HT1080 (cell line): ENCODE results near the gene ONECUT3. TPM values are rescaled to one million over a fixed set of nuclear protein-coding genes. Genes with fewer than 3 reads are reported as not detected.

ENCODE experiments used
- DNase-seq: peaks from one replicate; pipeline ENCODE4 v3.0.0-alpha.2; 2015; ENCODE audit warnings: low read depth
- total RNA-seq: library from RNA; depleted of rRNA; stranded (reverse); fragments of >200 nt; shearing (Covaris generic); gene quantifications from 2 replicates; pipeline ENCODE4 v1.2.3, GENCODE V29; 2014

The ONECUT3 gene
- total RNA-seq, 1 experiment from 2014 or later: not detected

DNA sequence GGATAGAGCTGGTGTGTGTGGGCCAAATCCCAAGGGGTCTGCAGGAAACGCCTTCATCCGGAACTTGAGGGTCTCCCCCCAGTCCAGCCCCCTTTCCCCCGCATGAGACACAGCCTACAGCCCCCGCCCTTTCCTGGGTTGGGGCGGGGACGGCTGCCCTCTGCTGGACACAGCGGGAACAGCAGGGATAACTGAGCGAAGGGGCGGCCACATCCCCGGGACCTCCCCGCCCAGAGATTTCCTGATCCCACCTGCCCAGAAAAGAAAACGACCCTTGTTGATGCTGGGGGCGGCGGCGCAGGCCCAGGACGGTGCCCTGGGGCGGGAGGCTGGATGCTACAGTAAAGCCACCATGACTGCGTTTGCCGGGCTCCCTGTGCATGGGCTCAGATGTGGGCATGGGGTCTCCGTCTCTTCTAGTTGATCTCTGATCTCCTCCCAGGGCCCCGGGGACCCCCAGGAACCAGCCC, 14.2 kb downstream of the ONECUT3 start:
- no peak for DNase-seq

DNA sequence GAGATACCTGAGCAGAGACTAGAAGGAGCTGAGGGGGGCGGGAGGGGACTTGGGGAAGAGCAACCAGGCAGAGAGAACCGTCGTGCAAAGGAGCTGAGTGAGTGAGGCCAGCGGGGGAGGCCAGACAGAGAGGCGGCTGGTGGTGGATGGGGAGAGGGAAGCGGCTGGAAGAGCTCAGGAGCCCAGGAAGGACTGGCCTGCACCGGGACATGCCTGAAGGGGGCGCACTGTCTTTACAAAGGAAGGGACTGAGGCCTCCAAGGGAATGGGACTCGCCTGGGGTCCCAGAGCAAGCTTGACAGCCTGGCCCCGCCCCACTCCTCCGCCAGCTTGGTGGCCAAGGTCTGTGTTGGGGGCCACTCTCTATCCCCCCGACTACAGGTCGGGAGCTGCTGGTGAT, 14.9 kb downstream of the ONECUT3 start:
- DNase-seq: no peak

DNA sequence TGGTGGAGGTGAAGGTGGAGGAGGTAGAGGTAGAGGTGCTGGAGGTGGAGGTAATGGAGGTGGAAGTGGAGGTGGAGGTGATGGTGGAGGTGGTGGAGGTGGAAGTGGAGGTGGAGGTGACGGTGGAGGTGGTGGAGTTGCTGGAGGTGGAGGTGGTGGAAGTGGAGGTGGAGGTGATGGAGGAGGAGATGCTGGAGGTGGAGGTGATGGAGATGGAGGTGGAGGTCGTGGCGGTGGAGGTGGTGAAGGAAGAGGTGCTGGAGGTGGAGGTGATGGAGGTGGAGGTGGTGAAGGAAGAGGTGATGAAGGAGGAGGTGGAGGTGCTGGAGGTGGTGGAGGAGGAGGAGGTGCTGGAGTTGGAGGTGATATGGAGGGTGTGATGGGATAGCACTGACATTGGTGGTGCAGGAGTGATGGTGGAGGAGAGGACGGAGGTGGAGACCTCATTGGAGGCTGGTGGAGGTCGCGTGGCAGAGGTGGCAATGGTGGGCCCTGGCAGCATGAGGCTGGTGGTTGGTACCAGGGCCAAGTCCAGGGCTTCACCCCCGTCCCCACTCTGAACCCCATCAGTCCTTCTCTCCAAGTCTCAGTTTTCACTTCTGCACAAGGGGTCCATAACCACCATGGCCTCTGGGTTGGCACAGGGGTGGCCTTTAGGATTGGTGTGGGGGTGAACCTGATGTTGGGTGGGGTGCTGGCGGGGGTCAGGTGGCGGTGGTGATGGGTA, 15.8 kb downstream of the ONECUT3 start:
- no peak for DNase-seq

DNA sequence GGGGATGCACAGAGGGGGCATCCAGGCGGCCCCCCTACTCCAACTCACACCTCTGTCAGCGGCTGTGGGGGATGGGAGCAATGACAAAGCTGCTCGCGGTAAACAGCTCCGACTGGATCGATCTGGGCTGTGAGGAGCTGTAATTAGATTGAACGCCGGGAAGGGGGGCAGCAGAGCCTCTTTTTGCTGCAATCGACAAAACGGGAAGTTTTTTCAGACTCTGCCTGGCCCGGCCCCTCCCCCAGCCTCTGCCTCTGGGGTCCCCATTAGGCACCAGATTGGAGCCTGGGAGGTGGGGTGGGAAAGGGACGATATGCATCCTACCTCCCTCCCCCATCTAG, 16.3 kb downstream of the ONECUT3 start:
- no peak for DNase-seq

DNA sequence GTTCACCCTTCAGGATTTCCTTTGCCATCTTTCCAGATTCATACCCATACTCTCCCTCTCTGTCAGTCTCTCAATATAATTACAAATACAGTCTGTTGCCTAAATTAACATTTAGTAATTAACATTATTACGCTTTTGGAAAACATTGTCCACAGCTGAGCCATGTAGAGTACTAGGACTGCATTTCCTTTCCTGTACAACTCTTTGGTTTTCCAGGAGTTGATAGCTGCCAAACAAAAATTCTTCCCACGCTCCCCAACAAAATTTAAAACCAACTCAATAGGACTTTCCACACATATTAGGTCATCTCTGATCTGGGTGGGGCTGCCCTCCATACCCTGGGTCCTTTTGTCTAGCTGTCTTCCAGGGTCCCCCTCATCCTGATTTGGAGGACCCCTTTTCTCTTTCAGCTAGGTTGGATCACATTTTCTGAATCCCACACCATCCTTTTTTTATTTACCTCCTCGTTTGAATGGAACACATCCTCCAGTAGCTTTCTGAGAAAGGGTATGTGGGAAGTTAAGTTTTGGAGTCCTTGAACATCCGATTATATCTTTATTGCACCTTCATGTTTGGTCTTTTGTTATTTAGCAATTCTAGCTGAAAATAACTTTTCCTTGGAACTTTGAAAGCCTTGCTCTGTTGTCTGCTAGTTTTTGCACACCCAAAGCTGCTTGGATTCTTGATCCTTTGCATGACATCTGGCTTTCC, 17.7 kb downstream of the ONECUT3 start:
- DNase-seq: no peak

DNA sequence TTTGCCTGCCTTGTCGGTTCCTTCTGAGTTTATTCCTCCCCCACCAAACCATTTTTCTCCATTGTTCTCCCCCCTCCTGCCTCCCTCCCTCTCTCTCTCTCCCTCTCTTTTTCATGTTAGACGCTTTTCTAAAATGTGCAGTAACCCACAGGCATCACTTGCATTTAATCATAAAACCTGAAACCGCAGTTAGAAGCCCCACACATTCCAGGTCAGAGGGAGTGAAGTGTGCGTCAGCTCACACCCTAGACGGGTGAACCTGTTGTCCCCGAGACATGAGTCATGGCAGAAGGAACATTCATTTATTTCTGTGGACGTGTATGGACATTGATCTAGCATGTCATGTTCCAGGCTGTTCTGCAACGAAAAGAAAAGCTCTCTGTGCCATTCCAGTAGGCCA, 19.9 kb downstream of the ONECUT3 start:
- peak; percentile 77 for DNase-seq

DNA sequence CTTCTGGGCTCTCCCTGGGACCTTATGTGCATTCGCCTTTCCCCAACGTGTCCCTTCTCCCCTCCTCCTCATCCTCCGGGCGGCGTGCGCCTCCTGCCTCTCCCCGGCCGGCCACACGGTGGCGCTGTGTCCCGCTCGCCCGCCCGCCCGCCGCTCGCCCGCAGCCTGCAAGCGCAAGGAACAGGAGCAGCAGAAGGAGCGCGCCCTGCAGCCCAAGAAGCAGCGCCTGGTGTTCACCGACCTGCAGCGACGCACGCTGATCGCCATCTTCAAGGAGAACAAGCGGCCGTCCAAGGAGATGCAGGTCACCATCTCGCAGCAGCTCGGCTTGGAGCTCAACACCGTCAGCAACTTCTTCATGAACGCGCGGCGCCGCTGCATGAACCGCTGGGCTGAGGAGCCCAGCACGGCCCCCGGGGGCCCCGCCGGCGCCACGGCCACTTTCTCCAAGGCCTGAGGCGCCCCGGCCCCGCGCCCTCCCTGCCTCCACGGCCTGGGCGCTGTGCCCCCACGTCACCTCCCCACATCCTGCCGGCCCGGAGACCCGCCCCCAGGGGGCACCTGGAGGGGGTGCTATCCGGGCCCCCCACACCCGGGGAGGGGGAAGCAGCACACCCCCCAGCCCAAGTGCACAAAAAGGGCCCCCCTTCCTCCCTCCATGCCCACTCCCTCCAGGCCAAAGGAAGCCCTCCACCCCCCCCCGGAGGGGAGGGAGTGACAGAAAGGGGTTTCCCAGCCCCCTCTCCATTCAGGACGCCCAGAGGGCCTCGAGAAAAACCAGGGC, 21.9 kb downstream of the ONECUT3 start:
- DNase-seq: peak; percentile 71

DNA sequence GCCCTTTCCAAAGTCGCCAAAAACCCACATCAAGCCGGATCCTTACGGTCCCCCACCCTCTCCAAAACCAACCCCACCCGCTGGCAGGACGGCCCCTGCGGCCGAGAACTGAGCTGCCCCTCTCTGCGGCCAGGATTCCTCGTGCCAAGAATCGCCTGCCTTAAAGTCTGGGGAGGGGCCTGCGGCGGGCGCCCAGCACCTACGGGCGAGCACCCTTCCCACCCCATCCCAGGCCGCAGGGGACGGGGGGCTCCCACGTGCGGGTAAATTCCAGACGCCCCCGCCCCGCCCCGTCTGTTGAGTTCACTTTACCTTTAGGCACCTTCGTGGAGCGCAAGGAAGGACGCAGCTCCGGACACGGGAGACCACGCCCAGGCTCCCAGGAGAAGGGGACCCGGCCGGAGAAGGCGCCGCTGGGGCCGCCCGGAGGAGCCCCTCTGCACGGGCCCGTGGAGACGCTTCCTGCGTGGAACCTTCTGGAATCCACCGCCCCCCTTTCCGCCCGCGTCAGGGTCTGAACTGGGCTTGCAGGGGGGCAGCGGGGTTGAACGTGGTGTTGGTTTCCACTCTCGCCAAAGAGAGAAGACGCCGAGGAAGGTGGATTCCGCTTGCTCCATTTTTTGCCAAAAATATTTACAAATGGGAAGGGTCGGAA, 22.8 kb downstream of the ONECUT3 start:
- no peak for DNase-seq

DNA sequence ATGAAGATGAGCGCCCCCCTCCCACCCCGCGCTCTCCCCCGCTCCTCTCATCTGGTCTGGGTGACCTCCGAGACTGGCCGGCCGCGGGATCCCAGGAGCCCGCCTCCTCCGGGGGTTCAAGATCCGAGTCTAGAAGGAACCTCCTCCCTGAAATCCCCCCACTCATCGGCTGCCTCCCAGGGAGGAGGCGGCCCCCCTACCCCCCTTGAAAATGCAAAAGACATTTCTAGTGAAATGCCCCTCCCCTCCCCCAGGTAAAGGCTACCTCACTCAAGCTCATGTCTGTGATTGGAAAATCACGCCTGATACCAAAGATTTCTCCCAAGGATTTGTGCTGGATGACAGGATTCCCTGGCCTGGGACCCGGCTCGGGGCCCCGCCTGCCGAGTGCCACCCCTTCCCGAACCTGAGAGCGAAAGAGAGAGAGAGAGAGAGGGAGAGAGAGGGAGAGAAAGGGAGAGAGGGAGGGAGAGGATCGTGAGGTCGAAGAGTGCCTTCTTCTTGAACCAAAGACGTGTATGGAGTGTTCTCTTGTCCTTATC, 23.4 kb downstream of the ONECUT3 start:
- DNase-seq: no peak

DNA sequence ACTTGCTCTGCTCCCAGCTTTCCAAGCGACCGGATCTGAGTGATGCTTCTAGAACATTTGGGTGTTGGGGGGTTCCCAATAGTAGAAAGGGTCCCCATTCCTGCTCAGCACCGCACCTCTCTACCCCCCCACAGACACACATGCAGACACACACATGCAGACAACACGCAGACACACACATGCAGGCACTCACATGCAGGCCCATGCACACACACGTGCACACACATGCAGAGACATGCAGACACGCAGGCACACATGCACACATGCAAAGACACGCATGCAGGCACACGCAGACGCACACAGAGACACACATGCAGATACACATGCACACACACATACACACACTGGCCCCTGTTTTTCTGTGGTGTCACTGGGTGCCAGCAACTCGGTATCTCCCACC, 23.8 kb downstream of the ONECUT3 start:
- DNase-seq: no peak

DNA sequence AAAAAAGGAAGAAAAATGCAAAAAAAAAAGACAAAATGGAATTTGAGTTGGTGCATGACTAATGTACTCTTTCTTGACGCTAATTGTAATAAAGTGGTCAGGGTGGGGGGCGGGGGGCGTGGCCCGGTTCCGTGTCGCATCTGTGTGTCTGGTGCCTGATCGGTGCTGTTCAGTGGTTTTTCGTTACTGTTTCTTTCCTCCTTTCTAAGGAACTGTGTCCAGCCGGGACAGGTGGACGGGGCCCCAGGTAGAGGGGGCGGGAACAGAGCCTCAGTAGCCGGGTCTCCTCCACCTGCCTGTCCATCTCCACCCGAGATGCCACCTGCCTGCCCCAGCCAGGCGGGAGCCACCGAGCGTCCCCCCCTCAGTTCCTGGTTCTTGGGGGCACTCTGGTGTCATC, 26.3 kb downstream of the ONECUT3 start:
- no peak for DNase-seq

DNA sequence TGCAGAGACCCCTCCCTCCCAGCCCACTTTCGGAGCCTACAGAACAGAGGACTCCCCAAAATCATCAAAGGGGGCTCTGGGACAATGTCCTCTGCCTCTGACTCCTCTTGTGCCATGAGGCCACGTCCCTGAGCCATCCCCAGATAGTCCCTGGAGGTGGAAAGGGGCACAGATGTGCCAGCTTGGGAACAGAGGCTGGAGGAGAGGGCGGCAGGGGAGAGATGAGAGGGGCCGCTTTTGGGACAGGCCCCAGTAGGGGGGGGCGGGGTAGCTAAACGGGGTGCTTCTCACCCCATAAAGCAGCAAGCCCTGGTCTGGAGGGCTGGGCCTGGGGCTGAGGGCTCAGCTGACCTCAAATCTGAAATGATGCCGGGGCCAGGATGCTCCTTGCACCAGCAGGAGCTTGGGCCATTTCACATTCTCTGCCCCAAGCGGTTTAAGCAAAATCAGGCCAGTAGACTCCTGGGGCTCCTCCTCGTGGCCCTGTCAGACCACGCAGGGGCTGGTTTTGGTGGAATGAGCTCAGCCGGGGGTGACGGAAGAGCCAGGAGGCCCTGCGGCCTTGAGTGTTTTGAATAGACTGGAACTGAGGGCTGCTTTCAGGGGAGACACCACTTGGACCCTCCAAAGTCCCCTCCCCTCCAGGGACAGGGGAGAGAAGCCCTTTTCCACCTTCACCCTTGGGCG, 27.1 kb downstream of the ONECUT3 start:
- peak; percentile 32 for DNase-seq

DNA sequence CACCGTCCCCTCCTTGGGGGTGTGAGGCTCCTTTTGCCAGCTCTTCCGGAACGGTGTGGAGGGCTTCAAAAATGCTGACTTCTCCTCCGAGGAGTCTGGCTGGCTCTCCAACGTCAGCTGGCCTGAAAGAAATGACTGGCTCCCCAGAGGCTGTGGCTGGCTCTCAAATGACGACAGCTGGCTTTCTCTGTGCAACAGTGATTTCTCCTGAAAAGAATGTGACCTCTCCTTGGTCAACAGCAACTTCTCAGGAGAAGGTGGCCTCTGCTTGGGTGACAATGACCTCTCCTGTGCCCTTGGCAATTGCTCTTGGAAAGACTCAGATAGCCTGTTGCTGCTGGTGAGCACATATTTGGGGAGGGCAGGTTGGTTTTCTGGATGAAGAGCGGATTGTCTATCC, 29.2 kb downstream of the ONECUT3 start:
- DNase-seq: no peak

DNA sequence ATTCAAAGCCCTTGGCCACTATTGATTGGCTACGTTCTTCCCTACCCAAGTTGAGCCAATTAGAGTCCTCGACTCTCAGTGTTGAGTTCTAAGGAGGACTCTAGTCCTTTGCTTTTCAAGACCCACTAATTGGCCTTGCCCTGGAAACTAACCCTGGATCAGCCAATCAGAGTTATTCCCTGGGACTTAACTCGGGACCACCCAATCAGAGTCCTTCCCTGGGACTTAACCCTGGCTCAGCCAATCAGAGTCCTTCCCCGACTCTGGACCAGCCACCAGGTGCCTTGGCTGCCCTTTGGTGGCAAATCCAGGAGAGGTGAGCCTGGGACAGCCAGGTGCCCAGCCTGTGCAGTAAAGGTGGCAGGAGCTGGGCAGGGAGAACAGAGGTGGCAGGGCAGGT, 30.0 kb downstream of the ONECUT3 start:
- DNase-seq: no peak

DNA sequence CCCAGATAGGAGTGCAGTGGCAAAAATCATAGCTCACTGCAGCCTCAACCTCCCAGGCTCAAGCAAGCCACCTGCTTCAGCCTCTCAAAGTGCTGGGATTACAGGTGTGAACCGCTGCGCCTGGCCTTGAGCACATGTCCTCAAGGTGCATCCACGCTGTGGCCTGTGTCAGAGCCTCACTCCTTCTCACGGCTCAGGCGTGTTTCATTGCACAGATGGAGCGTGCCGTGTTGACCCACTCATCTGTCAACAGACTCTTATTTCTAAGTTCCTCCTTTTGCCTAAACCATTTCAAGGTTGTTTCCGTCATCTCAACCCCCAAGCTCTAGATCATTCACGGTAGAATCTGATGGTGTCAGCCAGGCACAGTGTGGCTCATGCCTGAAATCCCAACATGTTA, 30.6 kb downstream of the ONECUT3 start:
- DNase-seq: no peak

DNA sequence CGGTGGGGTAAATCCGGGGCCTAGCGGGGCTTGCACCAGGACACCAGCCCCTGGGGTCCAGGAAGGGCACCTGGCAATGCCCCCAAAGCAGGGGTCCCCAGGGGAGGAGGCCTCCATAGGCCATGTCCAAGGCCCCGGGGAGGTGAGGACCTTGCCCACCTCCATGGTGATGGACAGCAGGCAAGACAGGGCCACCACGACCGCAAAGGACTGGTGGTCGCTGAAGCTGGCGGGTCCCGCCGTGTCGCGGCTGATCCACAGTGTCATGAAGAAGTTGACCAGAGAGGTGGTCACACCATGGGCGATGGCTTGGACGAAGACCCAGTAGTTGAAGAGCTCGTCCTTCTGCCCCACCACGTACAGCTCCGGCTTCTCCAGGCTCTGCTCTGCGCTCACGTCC, 32.0 kb downstream of the ONECUT3 start:
- DNase-seq: no peak

DNA sequence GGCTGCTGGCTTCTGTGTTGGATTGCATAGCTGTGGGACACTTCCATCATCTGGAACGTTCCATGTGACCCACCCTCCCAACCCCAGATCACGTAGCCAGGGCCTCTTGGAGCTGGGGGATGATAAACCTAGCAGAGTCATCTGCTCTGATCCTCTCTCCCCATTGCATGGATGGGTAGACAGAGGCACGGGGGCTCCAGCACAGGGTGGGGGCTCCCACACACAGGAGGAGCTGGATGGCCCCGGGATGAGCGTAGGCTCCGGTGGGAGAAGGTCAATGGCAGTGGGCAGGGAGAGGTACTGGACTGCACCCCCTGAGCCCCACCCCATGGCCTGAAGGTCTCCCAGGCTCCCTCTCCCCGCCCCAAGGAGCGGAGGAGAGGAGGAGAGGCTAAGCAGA, 33.4 kb downstream of the ONECUT3 start:
- DNase-seq: no peak

DNA sequence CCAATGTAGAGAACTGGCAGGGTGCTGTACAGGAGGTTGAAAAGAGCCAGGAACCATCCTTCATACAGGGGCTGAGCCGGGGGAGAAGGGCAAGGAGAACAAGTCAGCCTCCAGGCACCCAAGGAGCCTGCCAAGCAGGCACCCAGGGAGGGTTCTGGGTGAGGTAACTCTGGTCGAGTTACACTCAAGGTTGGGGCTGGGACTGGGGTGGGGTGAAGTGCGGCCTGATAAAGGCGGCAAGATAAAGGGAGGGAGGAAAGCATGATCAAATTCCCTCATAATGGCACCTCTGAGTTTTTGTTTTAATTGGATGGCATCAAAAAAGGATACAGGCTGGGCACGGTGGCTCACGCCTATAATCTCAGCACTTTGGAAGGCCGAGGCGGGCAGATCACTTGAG, 33.8 kb downstream of the ONECUT3 start:
- no peak for DNase-seq

DNA sequence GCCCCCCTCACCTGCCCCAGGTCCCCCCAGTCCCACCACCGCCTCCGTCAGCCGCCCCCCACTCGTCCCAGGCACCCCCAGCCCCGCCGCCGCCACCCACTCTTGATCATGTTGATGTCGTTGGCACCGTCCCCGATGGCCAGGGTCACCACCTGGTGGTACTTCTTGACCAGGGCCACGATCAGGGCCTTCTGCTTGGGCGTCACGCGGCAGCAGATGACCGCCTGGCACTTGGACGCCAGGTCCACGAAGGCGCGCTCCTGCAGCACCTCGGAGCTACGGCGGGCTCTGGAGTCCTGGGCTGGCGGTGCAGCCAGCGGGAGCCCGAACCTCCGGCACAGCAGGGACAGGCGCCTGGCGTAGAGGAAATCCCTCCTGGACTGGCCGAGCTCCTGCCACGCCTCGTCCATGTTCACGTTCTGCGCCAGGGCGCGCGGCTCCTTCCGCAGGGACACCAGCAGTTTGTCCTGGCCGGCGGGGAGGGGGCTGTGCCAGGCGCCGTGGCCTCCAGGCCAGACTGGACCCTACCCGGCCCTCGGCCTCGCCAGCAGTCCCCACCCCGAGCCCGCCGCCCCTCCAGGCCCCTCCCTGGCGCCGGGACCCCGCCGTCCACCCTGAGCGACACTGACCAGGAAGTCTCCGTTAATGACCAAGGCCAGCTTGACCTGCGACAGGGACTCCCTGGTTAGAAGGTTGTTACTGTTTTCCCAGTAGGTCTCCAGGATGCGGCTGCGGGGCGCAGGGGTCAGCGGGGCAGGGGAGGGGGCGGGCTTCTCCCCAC, 36.1 kb downstream of the ONECUT3 start:
- no peak for DNase-seq
